NCI-H1417 (cell line): ENCODE results near the gene LMOD3.

Experiments used
- DNase-seq, 3 experiments: peaks; one replicate each; lab custom pipeline; 2025; lab: John Stamatoyannopoulos, UW

LMOD3 gene

GRCh38 chr3:69121950-69122349, 445 bp downstream of the LMOD3 start:
- peak in 1 of 3 experiments; percentile 3 for DNase-seq

GRCh38 chr3:69121513-69121912, 882 bp downstream of the LMOD3 start:
- DNase-seq, result no peak

- peak; percentile 65 to 88 (median 69) for DNase-seq
Measured at GRCh38 chr3:69120879-69121464, 1.4 kb downstream of the LMOD3 start.

GRCh38 chr3:69119681-69120080, 2.7 kb downstream of the LMOD3 start:
- no peak for DNase-seq

- no peak for DNase-seq
Measured at GRCh38 chr3:69119138-69119537, 3.3 kb downstream of the LMOD3 start.

GRCh38 chr3:69118555-69118954, 3.8 kb downstream of the LMOD3 start:
- DNase-seq, result no peak

GRCh38 chr3:69116897-69117296, 5.5 kb downstream of the LMOD3 start:
- DNase-seq, result peak in 2 of 3 experiments; percentile 39 to 70

GRCh38 chr3:69116162-69116561, 6.2 kb downstream of the LMOD3 start:
- no peak for DNase-seq

- DNase-seq, result no peak
Measured at GRCh38 chr3:69115731-69116130, 6.7 kb downstream of the LMOD3 start.

GRCh38 chr3:69113536-69113935, 8.9 kb downstream of the LMOD3 start:
- DNase-seq, result no peak

GRCh38 chr3:69110941-69111546, 11.4 kb downstream of the LMOD3 start:
- no peak for DNase-seq

GRCh38 chr3:69108811-69109210, 13.6 kb downstream of the LMOD3 start:
- no peak for DNase-seq

GRCh38 chr3:69107841-69108240, 14.6 kb downstream of the LMOD3 start:
- DNase-seq, result no peak

- no peak for DNase-seq
Measured at GRCh38 chr3:69105320-69105719, 17.1 kb downstream of the LMOD3 start.

- no peak for DNase-seq
Measured at GRCh38 chr3:69104586-69104985, 17.8 kb downstream of the LMOD3 start.

GRCh38 chr3:69103123-69103522, 19.3 kb downstream of the LMOD3 start:
- no peak for DNase-seq

GRCh38 chr3:69102384-69102783, 20.0 kb downstream of the LMOD3 start:
- DNase-seq, result no peak

GRCh38 chr3:69099576-69099975, 22.8 kb downstream of the LMOD3 start:
- DNase-seq, result no peak

- no peak for DNase-seq
Measured at GRCh38 chr3:69097407-69098086, 24.8 kb downstream of the LMOD3 start.

- no peak for DNase-seq
Measured at GRCh38 chr3:69096299-69096698, 26.1 kb downstream of the LMOD3 start.

- DNase-seq, result no peak
Measured at GRCh38 chr3:69095636-69096035, 26.8 kb downstream of the LMOD3 start.

GRCh38 chr3:69094467-69095205, 27.8 kb downstream of the LMOD3 start:
- no peak for DNase-seq

- no peak for DNase-seq
Measured at GRCh38 chr3:69092030-69092516, 30.3 kb downstream of the LMOD3 start.
